ENCODE measurements around the gene CPN2. TPM values are rescaled to one million over a fixed set of nuclear protein-coding genes. Genes with fewer than 3 reads are reported as not detected.

Gene CPN2
- total and polyA plus RNA-seq, 2 of the 8 experiments (the other 6 are each of a cell fraction or from before 2014, with no cell fraction given): 0.03 TPM; not detected in 1

GRCh38 chr3:194340757-194341400 is 10.2 kb downstream of the CPN2 start:
- no peaks in the 10 kb centered on the region for H3K79me1 ChIP-seq (ENCODE audit: low read depth, low read length)
- CTCF ChIA-PET (ENCODE audit: partially characterized antibody): interaction anchor here (0.9 to 15.8 kb wide), 11 partner anchors 9 to 235 kb away, joined by 3 to 344 read pairs (median 29); partner anchors contain the start of genes CPN2, GP5 and LRRC15
- FAIRE-seq: no peak
- no peak for TF ChIP-seq CTBP2 (IDR thresholded peaks at IDR 0.05; ENCODE audit: borderline replicate concordance, insufficient read depth, insufficient read length, low read length)
- no peak for TF ChIP-seq CTCF (IDR thresholded peaks at IDR 0.05; ENCODE audit: control extremely low read depth in 1 of 3, insufficient read depth in 1 of 3, low read depth in 1 of 3, low read length in 3 of 3)
- TF ChIP-seq GTF2F1 (IDR thresholded peaks at IDR 0.05; ENCODE audit: borderline replicate concordance, low read depth, low read length): no peak
- no peak for TF ChIP-seq GABPA (IDR thresholded peaks at IDR 0.05; ENCODE audit: borderline replicate concordance, insufficient read depth, low read length)
- no peak for TF ChIP-seq KDM1A (IDR thresholded peaks at IDR 0.05; ENCODE audit: borderline replicate concordance, low read length)
- TF ChIP-seq CHD2 (IDR thresholded peaks at IDR 0.05; ENCODE audit: low read length): no peak
- TF ChIP-seq KDM4A (IDR thresholded peaks at IDR 0.05; ENCODE audit: low read depth, low read length, severe bottlenecking): no peak
- TF ChIP-seq YY1 (IDR thresholded peaks at IDR 0.05; ENCODE audit: low read depth, low read length): no peak
- TF ChIP-seq TAF1 (IDR thresholded peaks at IDR 0.05; ENCODE audit: low read depth, low read length): no peak

More at GRCh38 chr3:194340757-194341400, 10.2 kb downstream of the CPN2 start:
- Histone ChIP-seq H3K9me3 (ENCODE audit: insufficient read depth in 2 of 2, low read depth in 1 of 2, low read length in 1 of 2) (no peaks in the 10 kb centered on the region), H2AFZ (ENCODE audit: low read length) (peak overlapping the region; percentile 25; the same call in 1 of the 2 replicates), H2BK120ac (replicated peaks; ENCODE audit: low read depth, low read length) (peak overlapping the region; percentile 19), H4K20me1 (replicated peaks in 1 of 2; ENCODE audit: control insufficient read depth in 1 of 2, insufficient read depth in 2 of 2, low read length in 2 of 2) (no peaks in the 10 kb centered on the region), H3K23me2 (ENCODE audit: low read depth, low read length) (no peaks in the 10 kb centered on the region), H3K27ac (ENCODE audit: low read depth, low read length) (no peak overlapping the region), H3K4me3 (ENCODE audit: extremely low read depth in 1 of 4, insufficient read depth in 2 of 4, low read depth in 3 of 4, low read length in 4 of 4) (no peak overlapping the region), H3K36me3 (ENCODE audit: control insufficient read depth in 2 of 4, insufficient read depth in 4 of 4, low read length in 3 of 4) (no peaks in the 10 kb centered on the region), H3K18ac (ENCODE audit: extremely low read depth, low read length) (peak overlapping the region; percentile 83; the same call in 1 of the 2 replicates), H3K4me2 (ENCODE audit: insufficient read depth in 1 of 2, low read depth in 2 of 2, low read length in 2 of 2) (peak overlapping the region; percentile 9 to 44; a peak in 2 of 4 replicates), H2BK15ac (ENCODE audit: low read length) (peak overlapping the region; percentile 92; the same call in 1 of the 2 replicates), H2BK20ac (ENCODE audit: low read length) (peak overlapping the region; percentile 86), H3K79me2 (ENCODE audit: control insufficient read depth in 1 of 2, insufficient read depth in 2 of 2, low read length in 2 of 2) (no peaks in the 10 kb centered on the region), H4K8ac (ENCODE audit: extremely low read depth, insufficient read depth, low read length) (peak overlapping the region; percentile 77), H4K91ac (replicated peaks; ENCODE audit: insufficient read length, low read length) (peak overlapping the region; percentile 81), H3K4ac (replicated peaks; ENCODE audit: insufficient read length, low read depth, low read length) (peak overlapping the region; percentile 19), H2BK12ac (ENCODE audit: low read depth, low read length) (peak overlapping the region; percentile 96; the same call in 1 of the 2 replicates), H2AK5ac (ENCODE audit: low read depth, low read length) (no peak overlapping the region), H3K56ac (replicated peaks; ENCODE audit: insufficient read length, low read depth, low read length) (no peak overlapping the region), H3K9ac (replicated peaks in 1 of 4; ENCODE audit: extremely low read depth in 1 of 4, low read depth in 3 of 4, low read length in 3 of 4) (no peak overlapping the region), H3K4me1 (replicated peaks in 1 of 4; ENCODE audit: control insufficient read depth in 3 of 4, insufficient read depth in 4 of 4, low read length in 3 of 4) (peaks cover 4 to 22% (median 18%) of the 10 kb centered on the region in 4 experiments), H2BK5ac (ENCODE audit: low read depth, low read length) (peak overlapping the region; percentile 75; the same call in 1 of the 2 replicates), H4K5ac (ENCODE audit: insufficient read length, low read depth, low read length) (no peak overlapping the region), H3K27me3 (replicated peaks in 1 of 4; ENCODE audit: control insufficient read depth in 3 of 4, extremely low read depth in 1 of 4, insufficient read depth in 3 of 4, low read length in 3 of 4) (peaks cover 0 to 20% (median 11%) of the 10 kb centered on the region in 4 experiments; a peak in 6 of 7 replicates), H3K14ac (ENCODE audit: insufficient read length) (no peak overlapping the region), H3K23ac (ENCODE audit: insufficient read length) (no peak overlapping the region)
- POLR2A ChIA-PET (ENCODE audit: partially characterized antibody): interaction anchor here (3.2 kb wide), 1 partner anchor 56 kb away, joined by 15 read pairs; no protein-coding TSS in a partner anchor
- WGBS, 2 experiments (ENCODE audit: extremely low coverage in 1 of 2, insufficient coverage in 1 of 2, insufficient read length in 1 of 2, insufficient replicate concordance in 2 of 2, low coverage in 1 of 2, low lambda C conversion rate in 2 of 2, missing lambda C conversion rate in 1 of 2): 61% methylated on average over 24 of the region's 24 CpGs; no CpG with 5 or more reads in 1 of the 2 experiments
- DNase-seq (ENCODE audit: low read depth in 1 of 2, low spot score in 2 of 2): no peak

Data from H1 (cell line).